22Rv1 (cell line): ENCODE results near the gene CBLIF.
"Not testable (repeated sequence)": the region's sequence is repeated elsewhere in the genome, so short reads cannot be mapped to it uniquely, and the experiment has no call there.

Experiments used
- H3K27ac ChIP-seq: fragments of 450-650 bp; 2 replicates; pipeline ENCODE4 v1.5.1; 2017
- ZFX ChIP-seq: fragments of 450-650 bp; IDR thresholded peaks from 2 replicates; pipeline ENCODE4 v1.6.1; 2017; ENCODE audit warnings: antibody characterized with exemption, borderline replicate concordance
- TF ChIP-seq, protein P1 (sequence below): fragments of 450-650 bp; IDR thresholded peaks from 2 replicates; pipeline ENCODE4 v1.5.1; 2017; ENCODE audit warnings: mild to moderate bottlenecking

The CBLIF gene

DNA sequence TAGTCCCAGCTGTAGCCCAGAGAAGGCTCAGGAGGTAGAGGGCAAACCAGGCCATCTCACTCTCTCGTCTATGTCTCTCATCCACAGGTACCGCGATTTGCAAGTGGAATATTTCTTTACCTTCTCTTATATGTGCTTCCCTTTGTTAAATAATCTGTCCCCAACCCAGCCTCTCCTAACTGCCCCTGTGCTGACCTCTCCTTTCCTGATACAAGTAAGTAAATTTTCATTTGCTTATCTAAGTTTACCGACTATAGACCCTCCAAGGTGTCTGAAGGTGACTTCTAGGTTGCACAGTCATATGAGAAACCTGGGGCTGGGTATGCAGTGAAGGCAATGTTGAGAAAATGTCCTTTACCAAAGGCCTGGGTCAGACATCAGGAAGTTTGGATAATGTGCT is at the start of gene CBLIF:
Gene CBLIF, minus strand, starts transcription at position 101 of the 400 bp plus-strand sequence. Its CDS starts 46 bp downstream, at position 55.
- H3K27ac ChIP-seq: no peak within 1 kb of the TSS
- TF ChIP-seq, protein P1, sequence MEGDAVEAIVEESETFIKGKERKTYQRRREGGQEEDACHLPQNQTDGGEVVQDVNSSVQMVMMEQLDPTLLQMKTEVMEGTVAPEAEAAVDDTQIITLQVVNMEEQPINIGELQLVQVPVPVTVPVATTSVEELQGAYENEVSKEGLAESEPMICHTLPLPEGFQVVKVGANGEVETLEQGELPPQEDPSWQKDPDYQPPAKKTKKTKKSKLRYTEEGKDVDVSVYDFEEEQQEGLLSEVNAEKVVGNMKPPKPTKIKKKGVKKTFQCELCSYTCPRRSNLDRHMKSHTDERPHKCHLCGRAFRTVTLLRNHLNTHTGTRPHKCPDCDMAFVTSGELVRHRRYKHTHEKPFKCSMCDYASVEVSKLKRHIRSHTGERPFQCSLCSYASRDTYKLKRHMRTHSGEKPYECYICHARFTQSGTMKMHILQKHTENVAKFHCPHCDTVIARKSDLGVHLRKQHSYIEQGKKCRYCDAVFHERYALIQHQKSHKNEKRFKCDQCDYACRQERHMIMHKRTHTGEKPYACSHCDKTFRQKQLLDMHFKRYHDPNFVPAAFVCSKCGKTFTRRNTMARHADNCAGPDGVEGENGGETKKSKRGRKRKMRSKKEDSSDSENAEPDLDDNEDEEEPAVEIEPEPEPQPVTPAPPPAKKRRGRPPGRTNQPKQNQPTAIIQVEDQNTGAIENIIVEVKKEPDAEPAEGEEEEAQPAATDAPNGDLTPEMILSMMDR: no peak
- TF ChIP-seq ZFX: no peak

DNA sequence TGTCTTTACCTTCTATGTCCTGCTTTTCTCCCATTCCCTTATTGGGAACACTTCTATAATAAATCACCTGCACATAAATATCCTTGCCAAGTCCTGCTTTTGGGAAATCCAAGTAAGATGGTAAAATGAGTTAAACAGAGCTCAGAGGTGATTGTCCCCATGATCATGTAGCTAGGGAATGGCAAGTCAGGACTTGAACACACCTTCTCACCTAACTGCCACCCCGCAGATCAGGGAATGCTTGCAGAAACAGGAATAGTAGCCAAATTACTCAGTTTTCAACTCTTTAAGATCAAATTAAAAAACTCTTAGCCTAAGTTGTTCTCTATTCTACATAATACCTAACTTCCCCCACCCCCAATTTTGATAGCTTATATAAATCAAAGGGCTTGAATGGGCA is 49.3 kb upstream of the CBLIF start:
- TF ChIP-seq, protein P1: no peak
- no peak for TF ChIP-seq ZFX
- H3K27ac ChIP-seq: no peak overlapping the region

DNA sequence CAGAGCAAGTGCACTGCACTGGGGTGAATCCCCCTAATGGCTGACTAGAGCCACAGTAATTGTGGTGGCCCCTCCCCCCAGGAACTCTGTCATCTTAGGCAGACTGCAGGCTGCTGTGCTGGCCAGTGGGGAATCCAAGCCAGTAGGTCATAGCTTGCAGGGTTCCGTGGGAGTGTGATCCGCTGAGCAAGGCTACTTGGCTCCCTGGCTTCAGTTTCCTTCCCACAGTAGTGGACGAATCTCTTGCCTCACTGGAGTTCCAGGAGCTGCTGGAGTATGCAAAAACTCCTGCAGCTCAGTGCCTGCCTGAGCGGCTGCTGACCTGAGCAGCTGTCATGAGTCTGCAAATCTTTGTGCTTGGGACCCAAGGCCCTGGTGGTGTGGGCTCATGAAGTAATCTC is 46.5 kb upstream of the CBLIF start:
- H3K27ac ChIP-seq: no peak overlapping the region
- TF ChIP-seq ZFX: no peak

DNA sequence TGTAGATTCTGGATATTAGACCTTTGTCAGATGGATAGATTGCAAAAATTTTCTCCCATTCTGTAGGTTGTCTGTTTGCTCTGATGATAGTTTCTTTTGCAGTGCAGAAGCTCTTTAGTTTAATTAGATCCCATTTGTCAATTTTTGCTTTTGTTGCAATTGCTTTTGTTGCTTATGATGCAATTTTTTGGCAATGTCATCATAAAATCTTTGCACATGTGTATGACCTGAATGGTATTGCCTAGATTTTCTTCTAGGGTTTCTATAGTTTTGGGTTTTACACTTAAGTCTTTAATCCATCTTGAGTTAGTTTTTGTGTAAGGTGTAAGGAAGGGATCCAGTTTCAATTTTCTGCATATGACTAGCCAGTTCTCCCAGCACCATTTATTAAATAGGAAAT is 41.9 kb upstream of the CBLIF start:
- not testable (repeated sequence) for H3K27ac ChIP-seq

DNA sequence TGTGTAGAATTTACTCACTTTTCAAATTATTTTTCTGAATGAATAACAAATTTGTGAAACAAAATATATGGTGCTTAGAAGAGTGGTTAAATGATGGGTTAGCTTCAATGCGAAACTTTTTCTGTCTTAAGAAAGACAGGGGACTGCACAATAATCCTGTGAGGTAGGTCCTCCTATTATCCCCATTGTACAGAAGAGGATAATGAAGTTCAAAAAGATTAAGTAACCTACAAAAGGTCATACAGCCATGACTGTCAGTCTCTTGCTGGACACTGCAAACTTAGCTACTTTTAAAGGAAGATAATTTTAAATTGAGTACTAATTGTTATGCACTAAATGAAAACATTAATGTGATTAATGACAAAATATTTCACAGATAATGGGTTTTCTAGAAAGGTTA is 38.3 kb upstream of the CBLIF start:
- no peak for TF ChIP-seq ZFX
- TF ChIP-seq, protein P1: no peak

DNA sequence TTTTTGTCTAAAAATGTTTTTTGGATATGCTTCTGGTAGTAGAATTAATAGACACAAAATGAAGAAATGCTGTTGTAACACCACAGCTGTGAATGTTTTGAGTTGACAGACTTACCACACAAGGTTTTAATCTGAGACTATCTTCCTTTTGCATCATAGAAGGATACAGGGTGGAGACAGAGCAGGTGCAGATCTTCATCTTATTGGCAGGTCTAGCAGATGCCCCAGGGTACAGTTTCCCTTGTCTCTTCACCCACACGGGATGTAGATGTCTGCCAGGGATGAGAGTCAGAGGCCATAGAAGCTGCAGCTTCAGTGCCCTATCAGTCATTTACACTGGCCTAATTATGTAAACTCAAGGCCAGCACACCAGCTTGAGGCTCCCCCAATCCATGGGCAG is 34.3 kb upstream of the CBLIF start:
- TF ChIP-seq ZFX: no peak
- TF ChIP-seq, protein P1: no peak

More for the DNA sequence above, 38.3 kb upstream of the CBLIF start:
- H3K27ac ChIP-seq: no peak overlapping the region

DNA sequence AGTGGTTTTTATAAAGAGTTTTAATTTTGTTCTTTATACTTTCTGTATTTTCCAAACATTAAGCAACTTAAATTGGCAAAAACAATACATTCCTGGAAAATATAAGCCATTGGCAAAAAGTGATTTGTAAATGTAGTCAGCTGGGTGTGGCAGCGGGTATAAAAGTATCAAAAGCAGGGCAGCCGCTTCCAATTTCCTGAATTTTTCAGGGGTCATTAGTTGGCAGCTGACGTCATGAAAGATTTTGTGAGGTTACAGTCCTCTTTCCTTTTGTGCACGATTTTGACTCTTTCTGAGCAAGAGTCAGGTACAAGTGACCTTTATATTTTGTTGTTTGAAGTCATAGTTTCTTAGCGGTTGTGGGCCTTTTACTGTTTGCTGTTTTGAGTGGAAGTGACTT is 33.3 kb upstream of the CBLIF start, which contains the start of gene OOSP3:
Gene OOSP3, plus strand, starts transcription at position 208 of the 400 bp plus-strand sequence. Its CDS starts 27 bp downstream, at position 235.
- no peak within 1 kb of the TSS for H3K27ac ChIP-seq
- TF ChIP-seq, protein P1: no peak
- no peak for TF ChIP-seq ZFX

More for the DNA sequence above, 34.3 kb upstream of the CBLIF start:
- no peak overlapping the region for H3K27ac ChIP-seq

DNA sequence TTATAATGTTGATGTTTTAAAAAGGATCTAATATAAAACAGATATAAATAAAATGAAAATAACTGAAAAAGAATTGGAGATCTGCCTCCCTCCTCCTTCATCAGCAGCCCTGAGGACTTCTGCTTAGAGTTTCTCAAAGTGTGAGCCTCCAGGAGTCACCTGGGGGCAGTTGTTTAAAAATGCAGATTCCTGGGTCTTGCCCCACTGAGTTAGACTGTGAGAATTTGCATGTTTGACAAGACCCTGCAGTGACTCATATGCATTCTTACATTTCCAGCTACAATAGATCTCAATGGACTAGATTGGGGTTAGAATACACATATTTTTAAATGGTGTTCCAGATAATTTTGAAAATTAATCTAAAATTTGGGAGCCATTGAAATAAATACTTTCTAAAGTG is 32.5 kb upstream of the CBLIF start:
- TF ChIP-seq, protein P1: no peak
- no peak for TF ChIP-seq ZFX
- no peak overlapping the region for H3K27ac ChIP-seq
